RWPE2 (cell line): Measurements from ENCODE around the gene GFRA4.

Experiments
- ATAC-seq: fragments of 200-7000 bp; cut with Tn5 transposase; 3 replicates; pipeline ENCODE4 v1.9.1; 2021; ENCODE audit warnings: low read depth
- DNase-seq: peaks from one replicate; pipeline ENCODE4 v3.0.0-alpha.2; 2020; ENCODE audit warnings: low spot score
- H3K27ac ChIP-seq: fragments of 450-650 bp; 2 replicates; pipeline ENCODE4 v1.5.1; 2017; ENCODE audit warnings: mild to moderate bottlenecking; ENCODE audit not compliant: poor library complexity, severe bottlenecking
- H3K27me3 ChIP-seq: fragments of 250-450 bp; sonication (Bioruptor Pico); 2 replicates; pipeline ENCODE4 v1.5.1; 2021; ENCODE audit warnings: mild to moderate bottlenecking, moderate library complexity; ENCODE audit not compliant: insufficient read depth, poor library complexity, severe bottlenecking
- H3K36me3 ChIP-seq: fragments of 250-450 bp; sonication (Bioruptor Pico); 2 replicates; pipeline ENCODE4 v1.5.1; 2020; ENCODE audit warnings: low read depth, mild to moderate bottlenecking, moderate library complexity
- H3K4me1 ChIP-seq: fragments of 250-450 bp; sonication (Bioruptor Pico); 2 replicates; pipeline ENCODE4 v1.5.1; 2021; ENCODE audit warnings: mild to moderate bottlenecking, moderate library complexity; ENCODE audit not compliant: insufficient read depth, poor library complexity, severe bottlenecking
- H3K4me3 ChIP-seq: fragments of 250-450 bp; sonication (Bioruptor Pico); 2 replicates; pipeline ENCODE4 v1.5.1; 2021; ENCODE audit warnings: mild to moderate bottlenecking, moderate library complexity; ENCODE audit not compliant: severe bottlenecking
- H3K9me3 ChIP-seq: fragments of 250-450 bp; sonication (Bioruptor Pico); 2 replicates; pipeline ENCODE4 v1.5.1; 2021; ENCODE audit warnings: mild to moderate bottlenecking, moderate library complexity; ENCODE audit not compliant: severe bottlenecking
- CTCF ChIP-seq: fragments of 450-650 bp; IDR thresholded peaks from one replicate; pipeline ENCODE4 v1.5.1; 2017; ENCODE audit warnings: mild to moderate bottlenecking, moderate library complexity; ENCODE audit not compliant: poor library complexity, severe bottlenecking

Gene GFRA4

GRCh38 chr20:3691306-3691705 lies 28.1 kb upstream of the GFRA4 start:
- no peaks in the 10 kb centered on the region for H3K4me1 ChIP-seq
- no peak for ATAC-seq
- H3K9me3 ChIP-seq: no peaks in the 10 kb centered on the region
- DNase-seq: no peak
- H3K4me3 ChIP-seq: no peak overlapping the region
- TF ChIP-seq CTCF: no peak
- H3K27ac ChIP-seq: no peak overlapping the region
- no peaks in the 10 kb centered on the region for H3K27me3 ChIP-seq
- H3K36me3 ChIP-seq: no peaks in the 10 kb centered on the region

- ATAC-seq (no peak), DNase-seq (no peak)
- Histone ChIP-seq H3K27ac (no peak overlapping the region), H3K4me1 (no peaks in the 10 kb centered on the region), H3K27me3 (no peaks in the 10 kb centered on the region), H3K36me3 (no peaks in the 10 kb centered on the region), H3K4me3 (no peak overlapping the region), H3K9me3 (no peaks in the 10 kb centered on the region)
- TF ChIP-seq CTCF: no peak
Measured at GRCh38 chr20:3690413-3690812, 27.2 kb upstream of the GFRA4 start.

DNA sequence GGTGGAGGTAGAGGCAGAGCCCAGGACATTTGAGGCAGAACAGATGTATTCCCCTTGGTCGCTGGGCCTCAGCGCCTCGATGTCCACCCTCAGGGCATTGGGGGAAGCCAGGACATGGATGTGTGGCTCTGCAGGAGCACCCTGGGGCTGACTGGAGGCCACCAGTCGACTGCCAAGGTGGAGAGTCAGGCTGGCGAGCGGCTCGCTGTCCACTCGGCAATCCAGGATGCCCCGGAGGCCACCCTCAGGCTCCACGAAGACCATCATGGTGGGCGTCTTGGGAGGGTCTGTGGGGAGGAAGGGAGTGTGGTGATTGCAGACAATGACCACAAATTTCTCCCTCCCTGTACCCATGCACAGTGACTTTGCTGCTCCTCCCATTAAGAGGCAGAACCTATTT lies 26.8 kb upstream of the GFRA4 start:
- H3K4me1 ChIP-seq: no peaks in the 10 kb centered on the region
- H3K27me3 ChIP-seq: no peaks in the 10 kb centered on the region
- ATAC-seq (no peak), DNase-seq (no peak)
- no peaks in the 10 kb centered on the region for H3K36me3 ChIP-seq
- H3K27ac ChIP-seq: no peak overlapping the region
- no peaks in the 10 kb centered on the region for H3K9me3 ChIP-seq
- no peak overlapping the region for H3K4me3 ChIP-seq
- no peak for TF ChIP-seq CTCF

- ATAC-seq (0 out of 3 replicates have a peak, but pooled peaks have one; percentile 28), DNase-seq (no peak)
- Histone ChIP-seq H3K4me1 (no peaks in the 10 kb centered on the region), H3K27me3 (no peaks in the 10 kb centered on the region), H3K27ac (no peak overlapping the region), H3K4me3 (no peak overlapping the region), H3K9me3 (no peaks in the 10 kb centered on the region), H3K36me3 (no peaks in the 10 kb centered on the region)
- TF ChIP-seq CTCF: no peak
Measured at GRCh38 chr20:3687655-3688054, 24.5 kb upstream of the GFRA4 start.

GRCh38 chr20:3686867-3687321 lies 23.7 kb upstream of the GFRA4 start:
- peak; percentile 60 for ATAC-seq
- H3K4me1 ChIP-seq: no peaks in the 10 kb centered on the region
- H3K27ac ChIP-seq: no peak overlapping the region
- H3K4me3 ChIP-seq: no peak overlapping the region
- peak; percentile 8 for TF ChIP-seq CTCF
- no peaks in the 10 kb centered on the region for H3K36me3 ChIP-seq
- H3K27me3 ChIP-seq: peaks cover 5% of the 10 kb centered on the region
- DNase-seq: no peak
- H3K9me3 ChIP-seq: no peaks in the 10 kb centered on the region
